ENCODE results near the gene CACUL1. TPM values are rescaled to one million over a fixed set of nuclear protein-coding genes. Genes with fewer than 3 reads are reported as not detected.

The CACUL1 gene
- total RNA-seq, 1 experiment from 2014 or later = 62.5 TPM

DNA sequence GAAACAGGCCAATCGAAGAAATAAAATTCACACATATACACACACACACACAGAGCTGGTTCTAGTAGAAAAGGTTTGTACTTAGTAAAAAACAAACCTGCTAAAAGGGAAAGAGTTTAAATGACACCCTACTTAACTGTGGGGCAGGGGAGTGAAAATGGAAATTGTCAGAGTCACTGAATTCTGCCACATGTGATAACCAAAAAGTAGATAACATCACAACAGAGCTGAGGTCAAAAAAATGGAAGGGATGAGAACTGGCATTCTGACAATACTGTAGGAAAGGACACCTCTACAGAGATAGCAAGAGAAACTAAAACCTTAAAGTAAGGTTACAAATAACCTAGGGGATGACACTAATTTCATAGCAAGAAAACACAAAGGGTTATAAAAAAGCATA, 74.6 kb downstream of the CACUL1 start:
- DNase-seq = no peak
- Histone ChIP-seq H3K4me3 (no peak overlapping the region), H3F3A (ENCODE audit: insufficient read depth, low read depth) (no peaks in the 10 kb centered on the region), H3K4me1 (replicated peaks; ENCODE audit: insufficient read depth) (no peaks in the 10 kb centered on the region), H4K20me1 (ENCODE audit: insufficient read depth) (no peaks in the 10 kb centered on the region), H2AFZ (no peak overlapping the region), H3K4me2 (no peak overlapping the region), H3K27me3 (ENCODE audit: insufficient read depth, low read depth) (no peaks in the 10 kb centered on the region), H3K9me2 (ENCODE audit: insufficient read depth) (peaks cover 7% of the 10 kb centered on the region; the same call in 1 of the 2 replicates), H3K9me3 (ENCODE audit: insufficient read depth, low read depth) (no peaks in the 10 kb centered on the region), H3K79me2 (ENCODE audit: low read depth) (no peaks in the 10 kb centered on the region), H3K27ac (no peak overlapping the region), H3K36me3 (ENCODE audit: low read depth) (0 out of 2 replicates have a peak, but pooled peaks cover 3% of the 10 kb centered on the region)
- BruUV-seq (replicated peaks) = no TSS peak
- ChIA-PET CTCF (no interaction called here), POLR2A (ENCODE audit: unreplicated experiment) (no interaction called here)
- intact Hi-C loops (cut with micrococcal nuclease; ENCODE audit: unreplicated experiment) = no loop called here
- TF ChIP-seq, protein P1, sequence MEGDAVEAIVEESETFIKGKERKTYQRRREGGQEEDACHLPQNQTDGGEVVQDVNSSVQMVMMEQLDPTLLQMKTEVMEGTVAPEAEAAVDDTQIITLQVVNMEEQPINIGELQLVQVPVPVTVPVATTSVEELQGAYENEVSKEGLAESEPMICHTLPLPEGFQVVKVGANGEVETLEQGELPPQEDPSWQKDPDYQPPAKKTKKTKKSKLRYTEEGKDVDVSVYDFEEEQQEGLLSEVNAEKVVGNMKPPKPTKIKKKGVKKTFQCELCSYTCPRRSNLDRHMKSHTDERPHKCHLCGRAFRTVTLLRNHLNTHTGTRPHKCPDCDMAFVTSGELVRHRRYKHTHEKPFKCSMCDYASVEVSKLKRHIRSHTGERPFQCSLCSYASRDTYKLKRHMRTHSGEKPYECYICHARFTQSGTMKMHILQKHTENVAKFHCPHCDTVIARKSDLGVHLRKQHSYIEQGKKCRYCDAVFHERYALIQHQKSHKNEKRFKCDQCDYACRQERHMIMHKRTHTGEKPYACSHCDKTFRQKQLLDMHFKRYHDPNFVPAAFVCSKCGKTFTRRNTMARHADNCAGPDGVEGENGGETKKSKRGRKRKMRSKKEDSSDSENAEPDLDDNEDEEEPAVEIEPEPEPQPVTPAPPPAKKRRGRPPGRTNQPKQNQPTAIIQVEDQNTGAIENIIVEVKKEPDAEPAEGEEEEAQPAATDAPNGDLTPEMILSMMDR (conservative IDR thresholded peaks at IDR 0.05) = no peak
- TF ChIP-seq EZH2 (IDR thresholded peaks at IDR 0.05; ENCODE audit: low read depth) = no peak

DNA sequence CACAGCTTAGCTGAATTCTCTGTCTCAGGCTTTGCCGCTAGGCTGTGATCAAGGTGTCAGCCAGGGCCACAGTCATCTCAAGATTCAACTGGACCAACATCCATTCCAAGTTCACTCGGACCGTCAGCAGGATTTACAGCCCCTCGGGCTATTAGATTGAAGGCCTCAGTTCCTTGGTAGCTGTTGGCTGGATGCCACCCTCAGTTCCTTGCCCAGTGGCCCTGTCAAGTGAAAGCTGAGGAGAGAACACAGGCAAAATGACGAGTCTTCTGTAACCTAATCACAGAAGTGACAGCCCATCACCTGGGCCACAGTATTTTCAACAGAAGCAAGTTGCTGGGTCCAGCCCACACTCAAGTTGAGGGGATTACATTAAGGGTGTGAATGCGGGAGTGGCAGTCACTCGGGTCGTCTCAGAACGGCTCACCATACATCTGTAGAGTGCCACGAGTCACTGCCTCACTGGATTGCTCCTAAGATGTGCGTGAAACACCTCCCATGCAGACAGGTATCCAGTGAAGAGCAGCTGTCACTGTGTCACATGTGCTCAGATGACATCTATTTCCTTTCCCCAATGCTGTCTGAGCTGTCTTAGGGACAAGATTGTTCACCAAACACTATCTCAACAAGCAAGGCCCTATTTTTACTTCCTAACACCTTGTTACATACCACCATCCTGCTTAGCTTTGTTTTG, 80.4 kb downstream of the CACUL1 start:
- Histone ChIP-seq H3K79me2 (ENCODE audit: low read depth) (no peaks in the 10 kb centered on the region), H3K27ac (no peak overlapping the region), H3K4me1 (replicated peaks; ENCODE audit: insufficient read depth) (no peaks in the 10 kb centered on the region), H4K20me1 (ENCODE audit: insufficient read depth) (no peaks in the 10 kb centered on the region), H3K9me3 (ENCODE audit: insufficient read depth, low read depth) (no peaks in the 10 kb centered on the region), H3K27me3 (ENCODE audit: insufficient read depth, low read depth) (no peaks in the 10 kb centered on the region), H3K9me2 (ENCODE audit: insufficient read depth) (no peaks in the 10 kb centered on the region), H3K4me3 (no peak overlapping the region), H3F3A (ENCODE audit: insufficient read depth, low read depth) (no peaks in the 10 kb centered on the region), H2AFZ (no peak overlapping the region), H3K4me2 (no peak overlapping the region), H3K36me3 (ENCODE audit: low read depth) (0 out of 2 replicates have a peak, but pooled peaks cover 3% of the 10 kb centered on the region)
- POLR2A ChIA-PET (ENCODE audit: unreplicated experiment) = no interaction called here
- CTCF ChIA-PET = no interaction called here
- no peak for DNase-seq
- BruUV-seq (replicated peaks) = no TSS peak
- no peak for TF ChIP-seq EZH2 (IDR thresholded peaks at IDR 0.05; ENCODE audit: low read depth)
- TF ChIP-seq, protein P1 (conservative IDR thresholded peaks at IDR 0.05) = no peak
- intact Hi-C loops (cut with micrococcal nuclease; ENCODE audit: unreplicated experiment) = no loop called here

DNA sequence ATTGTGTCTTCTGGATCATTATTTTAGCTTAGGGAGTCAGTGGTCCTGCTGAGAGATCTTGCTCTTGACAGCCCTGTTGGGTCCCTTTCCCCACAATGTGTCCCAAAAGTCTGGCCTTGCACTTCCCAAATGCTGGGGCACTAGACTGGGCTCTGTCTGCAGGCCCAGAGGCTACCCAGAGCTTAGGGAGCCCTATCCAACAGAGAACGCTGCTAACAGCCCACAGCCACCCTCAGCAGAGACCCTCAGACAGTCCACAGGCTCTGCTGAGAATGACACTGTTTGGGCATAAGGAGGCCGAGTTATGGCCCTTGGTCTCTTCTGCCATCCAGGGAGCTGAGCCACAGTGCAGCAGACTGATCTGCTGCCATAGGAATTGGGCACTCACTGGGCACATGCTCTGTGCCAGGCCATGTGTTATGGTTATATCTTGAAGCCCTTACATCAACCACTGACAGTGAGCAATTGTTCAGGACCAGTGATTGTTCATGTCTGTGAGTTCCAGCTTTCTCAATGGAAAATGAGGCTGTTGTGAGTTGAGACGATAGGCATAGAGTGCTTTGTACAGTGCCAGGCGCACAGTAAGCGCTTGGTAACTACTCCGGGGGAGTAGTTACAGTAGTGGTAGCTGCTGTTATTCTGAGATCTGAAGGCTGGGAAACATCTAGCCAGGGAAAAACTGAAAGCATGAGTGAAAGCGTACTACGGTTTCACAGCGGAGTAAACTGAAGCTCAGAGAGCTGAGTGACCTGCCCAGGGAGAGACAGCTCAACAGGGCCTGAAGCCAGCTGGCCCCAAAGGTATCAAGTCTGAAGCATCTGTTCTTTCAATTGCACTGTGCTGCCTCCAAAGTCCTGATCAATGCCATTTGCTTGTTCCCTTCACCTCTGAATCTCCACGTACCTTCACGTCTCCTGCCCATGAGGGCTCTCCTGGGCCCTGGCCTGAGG, 81.7 kb downstream of the CACUL1 start:
- H3K9me3 ChIP-seq (ENCODE audit: insufficient read depth, low read depth) = no peaks in the 10 kb centered on the region
- H3K4me1 ChIP-seq (replicated peaks; ENCODE audit: insufficient read depth) = no peaks in the 10 kb centered on the region
- TF ChIP-seq, protein P1 (conservative IDR thresholded peaks at IDR 0.05) = no peak
- TF ChIP-seq EZH2 (IDR thresholded peaks at IDR 0.05; ENCODE audit: low read depth) = no peak
- BruUV-seq (replicated peaks) = no TSS peak
- no peaks in the 10 kb centered on the region for H4K20me1 ChIP-seq (ENCODE audit: insufficient read depth)
- no peak for DNase-seq
- H3K27me3 ChIP-seq (ENCODE audit: insufficient read depth, low read depth) = no peaks in the 10 kb centered on the region
- no peaks in the 10 kb centered on the region for H3K79me2 ChIP-seq (ENCODE audit: low read depth)
- H3K27ac ChIP-seq = no peak overlapping the region
- H3K36me3 ChIP-seq (ENCODE audit: low read depth) = 0 out of 2 replicates have a peak, but pooled peaks cover 3% of the 10 kb centered on the region
- H3F3A ChIP-seq (ENCODE audit: insufficient read depth, low read depth) = no peaks in the 10 kb centered on the region
- intact Hi-C loops (cut with micrococcal nuclease; ENCODE audit: unreplicated experiment) = no loop called here
- H3K4me3 ChIP-seq = no peak overlapping the region
- H3K4me2 ChIP-seq = no peak overlapping the region
- ChIA-PET POLR2A (ENCODE audit: unreplicated experiment) (interaction anchor here (0.6 kb wide), 1 partner anchor 33 kb away, joined by 4 read pairs; no protein-coding TSS in a partner anchor), CTCF (no interaction called here)
- H2AFZ ChIP-seq = no peak overlapping the region
- H3K9me2 ChIP-seq (ENCODE audit: insufficient read depth) = no peaks in the 10 kb centered on the region

Data from PC-9 (cell line).